Measurements from ENCODE around the gene CORO2B. TPM values are rescaled to one million over a fixed set of nuclear protein-coding genes. Genes with fewer than 3 reads are reported as not detected.

Gene CORO2B
- total and polyA plus RNA-seq, 9 of the 15 experiments (the other 6 are each of a cell fraction or from before 2014, with no cell fraction given) = not detected

DNA sequence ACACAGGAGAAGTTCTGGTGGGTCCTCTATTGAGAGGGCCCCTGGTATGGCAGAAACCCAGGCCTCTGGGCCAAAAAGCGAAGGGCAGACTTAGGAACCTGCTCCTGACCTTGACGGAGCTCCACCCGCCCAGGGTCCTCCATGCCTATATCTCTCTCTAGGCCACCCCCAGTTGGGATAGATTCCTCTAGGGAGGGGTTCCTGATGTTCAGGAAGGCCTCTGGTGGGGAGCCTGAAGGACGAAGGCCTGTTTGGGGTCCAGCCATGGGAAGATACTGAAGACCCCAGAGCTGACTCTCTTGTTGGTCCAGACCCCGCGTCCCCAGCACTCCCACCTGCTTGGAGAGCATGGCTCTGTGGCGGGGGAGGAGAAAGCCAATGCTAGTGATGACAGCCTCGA is 104.2 kb downstream of the CORO2B start:
- Histone ChIP-seq H3K27me3 (ENCODE audit: control insufficient read depth in 2 of 2, insufficient read depth in 2 of 2, low read length in 2 of 2) (peaks cover 12 to 37% of the 10 kb centered on the region in 2 experiments; a peak in 4 of 5 replicates), H3K4me3 (no peak overlapping the region), H4K20me1 (replicated peaks; ENCODE audit: control insufficient read depth, insufficient read depth, low read length) (no peaks in the 10 kb centered on the region), H3K36me3 (ENCODE audit: control insufficient read depth, insufficient read depth, low read length) (no peaks in the 10 kb centered on the region), H2AFZ (ENCODE audit: low read depth, low read length) (no peak overlapping the region), H3K9me3 (replicated peaks; ENCODE audit: control insufficient read depth, insufficient read depth, low read depth, low read length) (no peaks in the 10 kb centered on the region), H3K4me1 (replicated peaks in 1 of 2; ENCODE audit: control insufficient read depth in 2 of 2, insufficient read depth in 2 of 2, low read length in 2 of 2) (no peaks in the 10 kb centered on the region), H3K79me2 (ENCODE audit: control insufficient read depth, insufficient read depth, low read length) (no peaks in the 10 kb centered on the region), H3K9ac (ENCODE audit: insufficient read depth in 1 of 2, low read depth in 2 of 2, low read length in 2 of 2) (no peak overlapping the region), H3K27ac (ENCODE audit: extremely low read depth, low read depth, low read length) (no peak overlapping the region), H3K4me2 (ENCODE audit: insufficient read depth, low read length) (no peak overlapping the region), H3K9me1 (ENCODE audit: control insufficient read depth, insufficient read depth, low read length) (no peaks in the 10 kb centered on the region)
- TF ChIP-seq CCNT2 (IDR thresholded peaks at IDR 0.05; ENCODE audit: borderline replicate concordance, extremely low read depth, insufficient read length, low read depth, low read length) (no peak), CBX3 (IDR thresholded peaks at IDR 0.05; ENCODE audit: borderline replicate concordance in 1 of 2, low read length in 2 of 2) (no peak)
- DNase-seq (ENCODE audit: extremely low read depth in 1 of 4, low spot score in 3 of 4) (no peak), FAIRE-seq (no peak), ATAC-seq (no peak)
- intact Hi-C loops (cut with micrococcal nuclease) = no loop called here
- 0% methylated on average over 8 of the region's 8 CpGs for WGBS (ENCODE audit: insufficient coverage, low coverage, missing lambda C conversion rate)
- ChIA-PET POLR2A (no interaction called here), CTCF (ENCODE audit: low intra/inter-chr PET ratio) (no interaction called here)
- in situ Hi-C loops (cut with MboI) = no loop called here
- no TSS peak for BruUV-seq (replicated peaks)

GRCh38 chr15:68683551-68683950 is 104.8 kb downstream of the CORO2B start:
- POLR2A ChIA-PET = no interaction called here
- H4K20me1 ChIP-seq (replicated peaks; ENCODE audit: control insufficient read depth, insufficient read depth, low read length) = no peaks in the 10 kb centered on the region
- H3K9ac ChIP-seq (ENCODE audit: insufficient read depth in 1 of 2, low read depth in 2 of 2, low read length in 2 of 2) = no peak overlapping the region
- CTCF ChIA-PET (ENCODE audit: low intra/inter-chr PET ratio) = no interaction called here
- no peak overlapping the region for H3K4me3 ChIP-seq
- peaks cover 12 to 36% of the 10 kb centered on the region in 2 experiments; a peak in 4 of 5 replicates for H3K27me3 ChIP-seq (ENCODE audit: control insufficient read depth in 2 of 2, insufficient read depth in 2 of 2, low read length in 2 of 2)
- no TSS peak for BruUV-seq (replicated peaks)
- no peaks in the 10 kb centered on the region for H3K4me1 ChIP-seq (replicated peaks in 1 of 2; ENCODE audit: control insufficient read depth in 2 of 2, insufficient read depth in 2 of 2, low read length in 2 of 2)
- DNase-seq (ENCODE audit: extremely low read depth in 1 of 4, low spot score in 3 of 4) = no peak
- H3K36me3 ChIP-seq (ENCODE audit: control insufficient read depth, insufficient read depth, low read length) = no peaks in the 10 kb centered on the region
- FAIRE-seq = no peak
- no peak for ATAC-seq
- WGBS (ENCODE audit: insufficient coverage, low coverage, missing lambda C conversion rate) = 5% methylated on average over 2 of the region's 2 CpGs
- intact Hi-C loops (cut with micrococcal nuclease) = no loop called here
- no peaks in the 10 kb centered on the region for H3K9me3 ChIP-seq (replicated peaks; ENCODE audit: control insufficient read depth, insufficient read depth, low read depth, low read length)
- no peak overlapping the region for H3K4me2 ChIP-seq (ENCODE audit: insufficient read depth, low read length)
- H2AFZ ChIP-seq (ENCODE audit: low read depth, low read length) = no peak overlapping the region
- H3K27ac ChIP-seq (ENCODE audit: extremely low read depth, low read depth, low read length) = no peak overlapping the region
- no peaks in the 10 kb centered on the region for H3K9me1 ChIP-seq (ENCODE audit: control insufficient read depth, insufficient read depth, low read length)
- in situ Hi-C loops (cut with MboI) = no loop called here
- H3K79me2 ChIP-seq (ENCODE audit: control insufficient read depth, insufficient read depth, low read length) = no peaks in the 10 kb centered on the region
- no peak for TF ChIP-seq SFPQ (IDR thresholded peaks at IDR 0.05; ENCODE audit: low read depth, low read length)
- TF ChIP-seq RBFOX2 (IDR thresholded peaks at IDR 0.05; ENCODE audit: low read depth, low read length) = no peak
- no peak for TF ChIP-seq YY1 (IDR thresholded peaks at IDR 0.05; ENCODE audit: borderline replicate concordance in 1 of 3, control insufficient read depth in 1 of 3, extremely low read depth in 1 of 3, insufficient read depth in 3 of 3, insufficient read length in 1 of 3, insufficient replicate concordance in 2 of 3, low read depth in 1 of 3, low read length in 2 of 3)
- TF ChIP-seq ARNT (IDR thresholded peaks at IDR 0.05) = no peak
- no peak for TF ChIP-seq FIP1L1 (IDR thresholded peaks at IDR 0.05; ENCODE audit: low read depth, low read length, poor library complexity, severe bottlenecking)
- no peak for TF ChIP-seq CBX5 (IDR thresholded peaks at IDR 0.05; ENCODE audit: borderline replicate concordance, low read depth)
- TF ChIP-seq ZNF3 (CRISPR knock-in tag; IDR thresholded peaks at IDR 0.05) = no peak
- no peak for TF ChIP-seq NR1H2 (CRISPR knock-in tag; IDR thresholded peaks at IDR 0.05)
- no peak for TF ChIP-seq NUFIP1 (IDR thresholded peaks at IDR 0.05; ENCODE audit: partially characterized antibody)
- TF ChIP-seq, protein P1, sequence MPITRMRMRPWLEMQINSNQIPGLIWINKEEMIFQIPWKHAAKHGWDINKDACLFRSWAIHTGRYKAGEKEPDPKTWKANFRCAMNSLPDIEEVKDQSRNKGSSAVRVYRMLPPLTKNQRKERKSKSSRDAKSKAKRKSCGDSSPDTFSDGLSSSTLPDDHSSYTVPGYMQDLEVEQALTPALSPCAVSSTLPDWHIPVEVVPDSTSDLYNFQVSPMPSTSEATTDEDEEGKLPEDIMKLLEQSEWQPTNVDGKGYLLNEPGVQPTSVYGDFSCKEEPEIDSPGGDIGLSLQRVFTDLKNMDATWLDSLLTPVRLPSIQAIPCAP (CRISPR knock-in tag; IDR thresholded peaks at IDR 0.05; ENCODE audit: borderline replicate concordance) = no peak

Data from K562 (cell line).